Thyroid gland (tissue), 4 donors: Measurements from ENCODE around the gene TANC1. TPM values are rescaled to one million over a fixed set of nuclear protein-coding genes. Genes with fewer than 3 reads are reported as not detected.
A peak's percentile ranks its signal among the peaks of the same experiment; 100 is the strongest.

ENCODE experiments used
- DNase-seq, 2 donors: peaks; one replicate each; pipeline ENCODE4 v3.0.0-alpha.2; 2019
- H3K27ac ChIP-seq, 3 donors: fragments of 200-600 bp; sonication (generic); 1 replicate in 2 of 3; 2 replicates in 1 of 3; pipeline ENCODE4 v1.5.1; 2016 to 2019; ENCODE audit warnings: mild to moderate bottlenecking in 1 of 3, moderate library complexity in 1 of 3
- H3K27me3 ChIP-seq: fragments of 200-600 bp; sonication (generic); one replicate; pipeline ENCODE4 v1.5.1; 2019
- H3K36me3 ChIP-seq, 2 donors: fragments of 200-600 bp; sonication (generic); one replicate each; pipeline ENCODE4 v1.5.1; 2016 to 2019
- H3K4me1 ChIP-seq, 2 donors: fragments of 200-600 bp; sonication (generic); one replicate each; pipeline ENCODE4 v1.5.1; 2017 to 2019
- H3K4me3 ChIP-seq, 3 donors: fragments of 200-600 bp; sonication (generic); replicated peaks in 1 of 3; 1 replicate in 2 of 3; 2 replicates in 1 of 3; pipeline ENCODE4 v1.5.1; 2016; ENCODE audit warnings: mild to moderate bottlenecking in 1 of 3
- H3K9me3 ChIP-seq: fragments of 200-600 bp; sonication (generic); one replicate; pipeline ENCODE4 v1.5.1; 2017
- POLR2A ChIP-seq, 2 donors: fragments of 450-650 bp; IDR thresholded peaks; one replicate each; pipeline ENCODE4 v1.6.1; 2017; ENCODE audit warnings: antibody characterized with exemption in 2 of 2, mild to moderate bottlenecking in 2 of 2, moderate library complexity in 1 of 2
- WGBS, 2 donors: methylation state at CpG; one replicate each; pipeline ENCODE4 v1.1.5; 2017; 5-methylcytosine and 5-hydroxymethylcytosine counted together
- intact Hi-C: fragments of 100-400 bp; cut with DNase I; formaldehyde crosslinking; loops from one replicate; pipeline ENCODE4 v1.15.1; 2023
- total RNA-seq, 4 donors: library from RNA; depleted of rRNA; stranded (reverse); fragments of >200 nt; gene quantifications; one replicate each; pipeline ENCODE4 v1.2.3, GENCODE V29; 2016
- TF ChIP-seq, protein P1 (sequence below), 6 experiments: fragments of 200-600 bp in 3 of 6; fragments of 450-650 bp in 3 of 6; sonication (generic) in 3 of 6; IDR thresholded peaks; one replicate each; pipeline ENCODE4 v1.5.1; 2016 to 2019; ENCODE audit warnings: antibody characterized with exemption in 6 of 6, mild to moderate bottlenecking in 2 of 6, inconsistent platforms in 1 of 6, moderate library complexity in 1 of 6

The TANC1 gene
- total RNA-seq, 4 donors from 2014 or later: 51.1 to 93.8 (median 63.6) TPM

DNA sequence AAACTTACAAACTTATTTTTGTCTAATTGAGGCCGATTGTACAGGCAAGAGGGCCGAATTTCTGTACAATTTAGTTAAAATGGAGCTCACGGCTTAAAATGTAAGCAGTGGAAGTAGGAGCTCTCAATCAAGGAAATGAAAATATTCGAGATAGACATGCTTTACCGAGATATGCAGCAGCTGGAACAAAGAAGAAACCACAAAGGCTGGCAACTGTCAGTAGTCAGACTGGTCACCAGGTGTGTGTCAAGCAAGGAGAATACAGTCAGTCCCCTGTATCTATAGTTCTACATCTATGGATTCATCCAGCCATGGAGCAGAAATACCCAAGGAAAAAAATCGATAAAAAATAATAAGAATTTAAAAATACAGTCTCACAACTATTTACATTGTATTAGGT lies 195.5 kb downstream of the TANC1 start:
- peaks cover 7 to 8% of the 10 kb centered on the region in 2 donors for H3K4me1 ChIP-seq
- no peak for TF ChIP-seq POLR2A (IDR thresholded peaks at IDR 0.05)
- TF ChIP-seq, protein P1, sequence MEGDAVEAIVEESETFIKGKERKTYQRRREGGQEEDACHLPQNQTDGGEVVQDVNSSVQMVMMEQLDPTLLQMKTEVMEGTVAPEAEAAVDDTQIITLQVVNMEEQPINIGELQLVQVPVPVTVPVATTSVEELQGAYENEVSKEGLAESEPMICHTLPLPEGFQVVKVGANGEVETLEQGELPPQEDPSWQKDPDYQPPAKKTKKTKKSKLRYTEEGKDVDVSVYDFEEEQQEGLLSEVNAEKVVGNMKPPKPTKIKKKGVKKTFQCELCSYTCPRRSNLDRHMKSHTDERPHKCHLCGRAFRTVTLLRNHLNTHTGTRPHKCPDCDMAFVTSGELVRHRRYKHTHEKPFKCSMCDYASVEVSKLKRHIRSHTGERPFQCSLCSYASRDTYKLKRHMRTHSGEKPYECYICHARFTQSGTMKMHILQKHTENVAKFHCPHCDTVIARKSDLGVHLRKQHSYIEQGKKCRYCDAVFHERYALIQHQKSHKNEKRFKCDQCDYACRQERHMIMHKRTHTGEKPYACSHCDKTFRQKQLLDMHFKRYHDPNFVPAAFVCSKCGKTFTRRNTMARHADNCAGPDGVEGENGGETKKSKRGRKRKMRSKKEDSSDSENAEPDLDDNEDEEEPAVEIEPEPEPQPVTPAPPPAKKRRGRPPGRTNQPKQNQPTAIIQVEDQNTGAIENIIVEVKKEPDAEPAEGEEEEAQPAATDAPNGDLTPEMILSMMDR (IDR thresholded peaks at IDR 0.05): no peak
- WGBS, 2 donors: 75 to 83% methylated on average over 6 of the region's 6 CpGs
- H3K9me3 ChIP-seq: no peaks in the 10 kb centered on the region
- peaks cover 0 to 7% of the 10 kb centered on the region in 2 donors for H3K36me3 ChIP-seq
- no peak for DNase-seq
- intact Hi-C loops: no loop called here
- H3K27me3 ChIP-seq: no peaks in the 10 kb centered on the region
- H3K27ac ChIP-seq: no peak overlapping the region
- no peak overlapping the region for H3K4me3 ChIP-seq

DNA sequence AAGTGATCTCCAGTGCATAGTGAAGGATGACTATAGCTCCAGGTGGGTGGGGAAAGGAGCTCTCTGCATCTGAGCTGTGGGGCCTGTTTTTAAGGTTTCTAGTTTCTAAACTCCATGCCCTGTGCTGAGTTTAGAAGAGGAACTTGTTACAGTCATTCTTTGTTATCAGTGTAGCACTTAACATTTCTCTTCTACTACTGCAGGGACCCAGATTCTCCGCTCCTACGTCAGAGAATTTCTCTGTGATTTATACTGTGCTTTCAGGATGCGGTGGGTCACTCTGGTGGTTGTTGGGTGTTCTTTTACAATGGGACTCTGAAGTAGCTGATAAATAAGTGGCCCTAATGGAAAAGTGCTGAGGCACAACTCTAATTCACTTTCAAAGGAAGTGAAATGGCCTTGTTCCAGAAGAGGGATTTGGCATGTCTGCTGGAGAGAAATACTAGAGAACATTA lies 196.0 kb downstream of the TANC1 start:
- H3K4me3 ChIP-seq: no peak overlapping the region
- H3K27ac ChIP-seq: no peak overlapping the region
- H3K36me3 ChIP-seq: peaks cover 0 to 7% of the 10 kb centered on the region in 2 donors
- WGBS, 2 donors: 70 to 82% methylated on average over 3 of the region's 3 CpGs
- peaks cover 7 to 8% of the 10 kb centered on the region in 2 donors for H3K4me1 ChIP-seq
- H3K9me3 ChIP-seq: no peaks in the 10 kb centered on the region
- DNase-seq: no peak
- H3K27me3 ChIP-seq: no peaks in the 10 kb centered on the region
- TF ChIP-seq, protein P1 (IDR thresholded peaks at IDR 0.05): no peak
- no peak for TF ChIP-seq POLR2A (IDR thresholded peaks at IDR 0.05)
- intact Hi-C loops: no loop called here

DNA sequence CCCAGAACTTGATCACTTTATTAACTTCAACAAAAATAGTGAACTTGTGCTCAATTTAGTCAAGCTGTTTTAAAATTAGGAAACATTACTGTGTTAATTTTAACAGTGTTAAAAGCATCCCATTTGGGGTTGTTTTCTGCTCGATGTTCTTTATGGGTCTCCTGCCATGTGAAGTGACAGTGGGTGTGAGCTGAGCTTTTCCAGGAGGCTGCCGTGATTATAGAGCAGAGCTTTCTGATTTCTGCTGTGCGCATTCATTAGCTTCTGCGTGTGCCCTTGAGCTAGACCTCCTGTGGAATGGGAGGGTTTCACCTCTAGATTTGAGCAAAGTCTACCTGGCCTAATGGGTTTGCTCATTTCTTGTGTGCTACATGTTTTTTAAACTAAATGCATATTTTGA lies 196.6 kb downstream of the TANC1 start:
- H3K36me3 ChIP-seq: peaks cover 0 to 7% of the 10 kb centered on the region in 2 donors
- H3K4me3 ChIP-seq: no peak overlapping the region
- DNase-seq: no peak
- no peak overlapping the region for H3K27ac ChIP-seq
- intact Hi-C loops: no loop called here
- H3K27me3 ChIP-seq: no peaks in the 10 kb centered on the region
- H3K4me1 ChIP-seq: peaks cover 7 to 8% of the 10 kb centered on the region in 2 donors
- no peaks in the 10 kb centered on the region for H3K9me3 ChIP-seq
- TF ChIP-seq, protein P1 (IDR thresholded peaks at IDR 0.05): no peak
- TF ChIP-seq POLR2A (IDR thresholded peaks at IDR 0.05): no peak
- 89 to 92% methylated on average over 4 of the region's 4 CpGs for WGBS, 2 donors

DNA sequence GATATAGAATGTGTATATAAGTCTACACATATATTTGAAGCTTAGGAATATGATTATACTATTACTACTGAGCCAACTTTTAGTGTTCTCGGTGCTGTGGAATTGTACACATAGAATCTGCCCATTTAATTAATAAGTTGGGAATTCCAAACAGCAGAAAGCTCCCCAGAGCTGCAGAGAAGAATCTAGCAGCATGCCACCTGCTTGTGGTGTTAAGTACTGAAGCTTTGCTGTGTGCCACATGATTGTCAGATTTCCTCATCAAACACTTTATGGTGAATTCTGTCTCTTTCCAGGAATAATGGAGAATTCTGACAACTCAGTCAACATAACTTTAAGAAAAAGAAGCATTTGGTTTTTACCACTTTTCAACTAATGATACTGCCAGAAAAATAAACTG lies 200.3 kb downstream of the TANC1 start:
- intact Hi-C loops: no loop called here
- 91% methylated on average over 1 of the region's 1 CpG for WGBS, 2 donors
- TF ChIP-seq POLR2A (IDR thresholded peaks at IDR 0.05): no peak
- TF ChIP-seq, protein P1 (IDR thresholded peaks at IDR 0.05): peak in 1 of 6 experiments; percentile 14
- Histone ChIP-seq H3K4me1 (no peaks in the 10 kb centered on the region), H3K36me3 (peaks cover 4 to 14% of the 10 kb centered on the region in 2 donors), H3K27ac (no peak overlapping the region), H3K9me3 (no peaks in the 10 kb centered on the region), H3K27me3 (no peaks in the 10 kb centered on the region), H3K4me3 (no peak overlapping the region)
- DNase-seq: no peak

DNA sequence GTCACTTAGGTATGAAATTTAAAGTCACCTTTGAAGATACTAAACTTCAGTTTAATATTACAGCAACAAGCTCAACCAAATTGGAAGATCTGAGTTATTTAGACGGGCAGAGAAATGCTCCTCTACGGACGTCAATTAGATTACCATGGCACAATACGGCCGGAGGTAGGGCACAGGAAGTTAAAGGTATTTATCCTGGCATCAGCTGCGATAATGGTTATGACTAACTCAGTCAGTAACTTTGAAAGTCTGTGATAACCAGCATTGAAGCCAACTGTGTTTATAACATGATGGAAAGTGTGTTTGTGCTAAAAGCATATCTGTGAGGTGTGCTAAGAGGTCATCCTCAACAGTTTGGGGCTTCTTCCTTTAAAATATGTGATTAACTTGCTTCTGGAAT lies 200.7 kb downstream of the TANC1 start:
- H3K9me3 ChIP-seq: no peaks in the 10 kb centered on the region
- no peak overlapping the region for H3K4me3 ChIP-seq
- H3K4me1 ChIP-seq: no peaks in the 10 kb centered on the region
- TF ChIP-seq POLR2A (IDR thresholded peaks at IDR 0.05): no peak
- TF ChIP-seq, protein P1 (IDR thresholded peaks at IDR 0.05): no peak
- H3K27ac ChIP-seq: no peak overlapping the region
- DNase-seq: no peak
- 79 to 86% methylated on average over 6 of the region's 6 CpGs for WGBS, 2 donors
- intact Hi-C loops: no loop called here
- peaks cover 4 to 14% of the 10 kb centered on the region in 2 donors for H3K36me3 ChIP-seq
- no peaks in the 10 kb centered on the region for H3K27me3 ChIP-seq
